Measurements from ENCODE around the gene CEP112. TPM values are rescaled to one million over a fixed set of nuclear protein-coding genes. Genes with fewer than 3 reads are reported as not detected.

CEP112 gene
- total and polyA plus RNA-seq, 2 of the 13 experiments (the other 11 are each of a cell fraction or from before 2014, with no cell fraction given), result 1.2 to 3.4 TPM

DNA sequence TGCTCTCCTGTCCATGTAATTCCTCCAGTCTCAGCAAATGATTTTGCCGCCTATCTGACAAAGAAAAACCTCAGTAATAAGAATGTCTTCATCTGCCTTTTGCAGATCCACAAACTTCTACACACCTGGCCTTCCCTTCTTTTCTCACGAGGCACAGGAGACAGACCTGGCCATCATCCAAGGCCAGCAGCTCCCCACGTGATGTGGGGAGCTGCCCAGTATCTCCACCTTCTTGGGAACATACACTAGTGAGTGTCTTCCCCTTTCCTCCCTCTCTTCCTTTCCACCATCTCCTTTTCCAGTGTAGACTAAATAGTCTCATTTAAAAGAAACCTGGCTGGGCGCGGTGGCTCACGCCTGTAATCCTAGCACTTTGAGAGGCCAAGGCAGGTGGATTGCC, 274.4 kb downstream of the CEP112 start:
- H3K4me3 ChIP-seq (replicated peaks in 1 of 3; ENCODE audit: insufficient read depth in 1 of 3, low read depth in 2 of 3, low read length in 3 of 3), result no peak overlapping the region
- intact Hi-C loops (cut with micrococcal nuclease; ENCODE audit: unreplicated experiment), result no loop called here
- no peak overlapping the region for H2AFZ ChIP-seq (ENCODE audit: low read length)
- no peaks in the 10 kb centered on the region for H3K79me2 ChIP-seq (ENCODE audit: insufficient read depth, low read length)
- TF ChIP-seq SPEN (CRISPR knock-in tag; IDR thresholded peaks at IDR 0.05; ENCODE audit: low read depth) (no peak), HOXA5 (CRISPR knock-in tag; IDR thresholded peaks at IDR 0.05) (no peak), SOX6 (IDR thresholded peaks at IDR 0.05) (no peak), SOX6 (CRISPR knock-in tag; IDR thresholded peaks at IDR 0.05) (no peak), ZMYM4 (CRISPR knock-in tag; IDR thresholded peaks at IDR 0.05) (no peak), HMGXB4 (CRISPR knock-in tag; IDR thresholded peaks at IDR 0.05; ENCODE audit: borderline replicate concordance in 1 of 2, low read depth in 1 of 2) (no peak), ZNF20 (CRISPR knock-in tag; IDR thresholded peaks at IDR 0.05) (no peak), FOXP1 (IDR thresholded peaks at IDR 0.05) (no peak), FOXP1 (CRISPR knock-in tag; IDR thresholded peaks at IDR 0.05) (no peak), ZNF335 (CRISPR knock-in tag; IDR thresholded peaks at IDR 0.05) (no peak), IKZF4 (CRISPR knock-in tag; IDR thresholded peaks at IDR 0.05; ENCODE audit: borderline replicate concordance, low read depth, not compliant biosample characterization) (no peak), NRL (CRISPR knock-in tag; IDR thresholded peaks at IDR 0.05; ENCODE audit: borderline replicate concordance) (no peak), ZNF530 (CRISPR knock-in tag; IDR thresholded peaks at IDR 0.05; ENCODE audit: low read depth) (no peak), NCOA2 (CRISPR knock-in tag; IDR thresholded peaks at IDR 0.05) (no peak), FLYWCH1 (CRISPR knock-in tag; IDR thresholded peaks at IDR 0.05) (no peak), ZNF816 (CRISPR knock-in tag; IDR thresholded peaks at IDR 0.05; ENCODE audit: borderline replicate concordance) (no peak), ESRRA (CRISPR knock-in tag; IDR thresholded peaks at IDR 0.05; ENCODE audit: low read depth) (no peak)
- no peak overlapping the region for H3K4me2 ChIP-seq (ENCODE audit: low read depth, low read length)
- no peaks in the 10 kb centered on the region for H3K9me3 ChIP-seq (ENCODE audit: low read length)
- in situ Hi-C loops (cut with HindIII; ENCODE audit: extremely low pct_ligation_motif_present, low pct_unique_long_range_greater_than_20kb), result no loop called here
- H3K4me1 ChIP-seq (ENCODE audit: insufficient read depth, low read length), result peaks cover 48% of the 10 kb centered on the region
- no peak for FAIRE-seq
- no peaks in the 10 kb centered on the region for H3K36me3 ChIP-seq (replicated peaks in 1 of 2; ENCODE audit: control insufficient read depth in 1 of 2, insufficient read depth in 2 of 2, low read length in 2 of 2)
- ChIA-PET POLR2A (no interaction called here), CTCF (ENCODE audit: low intra/inter-chr PET ratio, low total read pairs) (no interaction called here)
- no peaks in the 10 kb centered on the region for H3K27me3 ChIP-seq (ENCODE audit: control insufficient read depth in 1 of 2, insufficient read depth in 2 of 2, low read length in 2 of 2)
- no peak for ATAC-seq
- 81% methylated on average over 6 of the region's 6 CpGs for WGBS (ENCODE audit: low lambda C conversion rate)
- H3K9ac ChIP-seq (ENCODE audit: insufficient read depth, low read depth, low read length), result no peak overlapping the region
- BruUV-seq (replicated peaks), result no TSS peak
- H4K20me1 ChIP-seq (ENCODE audit: insufficient read depth, low read length), result no peaks in the 10 kb centered on the region
- no peak for DNase-seq (ENCODE audit: low spot score)
- no peak overlapping the region for H3K27ac ChIP-seq (ENCODE audit: extremely low read length, insufficient read depth, low read length)

All from HepG2 (cell line).